Smooth muscle cell (in vitro differentiated cells): Measurements from ENCODE around the gene HYLS1. TPM values are rescaled to one million over a fixed set of nuclear protein-coding genes. Genes with fewer than 3 reads are reported as not detected.

Experiments used
- DNase-seq: peaks from one replicate; lab custom pipeline; 2025; ENCODE audit not compliant: unreplicated experiment; lab: John Stamatoyannopoulos, UW
- H2AFZ ChIP-seq: fragments of 200-600 bp; sonication (generic); 2 replicates; pipeline ENCODE4 v1.6.0; 2016; ENCODE audit warnings: antibody characterized with exemption, low read depth, mild to moderate bottlenecking
- H3F3A ChIP-seq: fragments of 200-600 bp; sonication (generic); 2 replicates; pipeline ENCODE4 v1.6.0; 2017; ENCODE audit warnings: antibody characterized with exemption, low read depth
- H3K27ac ChIP-seq: fragments of 200-600 bp; sonication (generic); 2 replicates; pipeline ENCODE4 v1.5.1; 2016; ENCODE audit warnings: low read depth, mild to moderate bottlenecking
- H3K27me3 ChIP-seq: fragments of 200-600 bp; sonication (generic); 2 replicates; pipeline ENCODE4 v1.6.1; 2016; ENCODE audit warnings: low read depth, mild to moderate bottlenecking
- H3K36me3 ChIP-seq: fragments of 200-600 bp; sonication (generic); 2 replicates; pipeline ENCODE4 v1.5.1; 2016; ENCODE audit warnings: low read depth
- H3K4me1 ChIP-seq: fragments of 200-600 bp; sonication (generic); 2 replicates; pipeline ENCODE4 v1.5.1; 2016; ENCODE audit warnings: low read depth
- H3K4me2 ChIP-seq: fragments of 200-600 bp; sonication (generic); 2 replicates; pipeline ENCODE4 v1.6.0; 2016; ENCODE audit warnings: mild to moderate bottlenecking
- H3K4me3 ChIP-seq: fragments of 200-600 bp; sonication (generic); 2 replicates; pipeline ENCODE4 v1.5.1; 2016; ENCODE audit warnings: mild to moderate bottlenecking
- H3K79me2 ChIP-seq: fragments of 200-600 bp; sonication (generic); 2 replicates; pipeline ENCODE4 v1.6.0; 2016; ENCODE audit warnings: low read depth, mild to moderate bottlenecking
- H3K9ac ChIP-seq: fragments of 200-600 bp; sonication (generic); 2 replicates; pipeline ENCODE4 v1.6.0; 2016; ENCODE audit warnings: low read depth
- H3K9me3 ChIP-seq: fragments of 200-600 bp; sonication (generic); replicated peaks from 2 replicates; pipeline ENCODE4 v1.5.1; 2016; ENCODE audit warnings: low read depth
- H4K20me1 ChIP-seq: fragments of 200-600 bp; sonication (generic); 2 replicates; pipeline ENCODE4 v1.6.0; 2016; ENCODE audit warnings: low read depth
- CTCF ChIP-seq: fragments of 200-600 bp; sonication (generic); IDR thresholded peaks from 2 replicates; pipeline ENCODE4 v1.5.1; 2017; ENCODE audit warnings: borderline replicate concordance, mild to moderate bottlenecking, antibody characterized with exemption; ENCODE audit not compliant: insufficient read depth, poor library complexity, severe bottlenecking
- WGBS: methylation state at CpG from one replicate; pipeline ENCODE4 v1.1.7; 2016; ENCODE audit warnings: low lambda C conversion rate; 5-methylcytosine and 5-hydroxymethylcytosine counted together
- polyA plus RNA-seq: library from polyadenylated mRNA; unstranded; fragments of >200 nt; fragmentation: Nextera tagmentation; extraction: Ambion mirVana; gene quantifications from 2 replicates; pipeline ENCODE4 v1.2.1, GENCODE V29; 2016
- total RNA-seq: library from RNA; depleted of rRNA; stranded (reverse); fragments of >200 nt; gene quantifications from 2 replicates; pipeline ENCODE4 v1.2.3, GENCODE V29; 2014

Gene HYLS1
- total and polyA plus RNA-seq, 2 experiments from 2014 or later, result 4.1 to 6.4 TPM

GRCh38 chr11:125943661-125944349 lies 56.3 kb downstream of the HYLS1 start:
- no peaks in the 10 kb centered on the region for H3K9me3 ChIP-seq

GRCh38 chr11:125944350-125945010 lies 57.0 kb downstream of the HYLS1 start:
- DNase-seq, result no peak
- H3K27me3 ChIP-seq, result no peaks in the 10 kb centered on the region

More at GRCh38 chr11:125943661-125944349, 56.3 kb downstream of the HYLS1 start:
- no peak overlapping the region for H3K4me3 ChIP-seq
- H3K27me3 ChIP-seq, result no peaks in the 10 kb centered on the region
- H3K4me1 ChIP-seq, result peaks cover 3% of the 10 kb centered on the region
- no peak overlapping the region for H3K9ac ChIP-seq
- no peak overlapping the region for H3K27ac ChIP-seq
- H3K79me2 ChIP-seq, result no peaks in the 10 kb centered on the region
- TF ChIP-seq CTCF, result no peak
- no peaks in the 10 kb centered on the region for H3K36me3 ChIP-seq
- 89% methylated on average over 9 of the region's 9 CpGs for WGBS
- H3K4me2 ChIP-seq, result no peak overlapping the region
- H4K20me1 ChIP-seq, result no peaks in the 10 kb centered on the region
- no peak for DNase-seq
- H2AFZ ChIP-seq, result no peak overlapping the region
- no peaks in the 10 kb centered on the region for H3F3A ChIP-seq

GRCh38 chr11:125945011-125945796 lies 57.7 kb downstream of the HYLS1 start:
- H3K9ac ChIP-seq, result no peak overlapping the region

More at GRCh38 chr11:125944350-125945010, 57.0 kb downstream of the HYLS1 start:
- Histone ChIP-seq H3K27ac (no peak overlapping the region), H3K4me3 (no peak overlapping the region), H3K9ac (no peak overlapping the region), H3K79me2 (no peaks in the 10 kb centered on the region), H3K4me1 (peaks cover 3% of the 10 kb centered on the region), H3F3A (no peaks in the 10 kb centered on the region), H4K20me1 (no peaks in the 10 kb centered on the region), H3K36me3 (no peaks in the 10 kb centered on the region), H3K9me3 (no peaks in the 10 kb centered on the region), H2AFZ (no peak overlapping the region), H3K4me2 (no peak overlapping the region)
- TF ChIP-seq CTCF, result no peak
- 88% methylated on average over 13 of the region's 13 CpGs for WGBS

More at GRCh38 chr11:125945011-125945796, 57.7 kb downstream of the HYLS1 start:
- H3K9me3 ChIP-seq, result no peaks in the 10 kb centered on the region
- H3K4me2 ChIP-seq, result no peak overlapping the region
- peaks cover 3% of the 10 kb centered on the region for H3K4me1 ChIP-seq
- no peak for TF ChIP-seq CTCF
- H3K27me3 ChIP-seq, result no peaks in the 10 kb centered on the region
- H3K79me2 ChIP-seq, result no peaks in the 10 kb centered on the region
- no peaks in the 10 kb centered on the region for H3F3A ChIP-seq
- H3K36me3 ChIP-seq, result no peaks in the 10 kb centered on the region
- 85% methylated on average over 15 of the region's 15 CpGs for WGBS
- no peak overlapping the region for H2AFZ ChIP-seq
- no peak overlapping the region for H3K4me3 ChIP-seq
- H3K27ac ChIP-seq, result no peak overlapping the region
- H4K20me1 ChIP-seq, result no peaks in the 10 kb centered on the region
- DNase-seq, result no peak
